SU-DHL-6 (cell line): ENCODE results near the gene IRF1.

ENCODE experiments used
- EZH2phosphoT487 ChIP-seq: fragments of 200-600 bp; sonication (generic), shearing (Covaris generic); conservative IDR thresholded peaks from 2 replicates; pipeline ENCODE4 v1.6.1; 2018; ENCODE audit warnings: mild to moderate bottlenecking, antibody characterized with exemption, low read length, moderate library complexity, mixed read lengths
- TF ChIP-seq, protein P1 (sequence below): fragments of 200-600 bp; sonication (generic); IDR thresholded peaks from one replicate; pipeline ENCODE4 v1.5.1; 2017; ENCODE audit warnings: antibody characterized with exemption, mild to moderate bottlenecking, low read length, moderate library complexity; ENCODE audit not compliant: insufficient read depth, poor library complexity, severe bottlenecking

DNA sequence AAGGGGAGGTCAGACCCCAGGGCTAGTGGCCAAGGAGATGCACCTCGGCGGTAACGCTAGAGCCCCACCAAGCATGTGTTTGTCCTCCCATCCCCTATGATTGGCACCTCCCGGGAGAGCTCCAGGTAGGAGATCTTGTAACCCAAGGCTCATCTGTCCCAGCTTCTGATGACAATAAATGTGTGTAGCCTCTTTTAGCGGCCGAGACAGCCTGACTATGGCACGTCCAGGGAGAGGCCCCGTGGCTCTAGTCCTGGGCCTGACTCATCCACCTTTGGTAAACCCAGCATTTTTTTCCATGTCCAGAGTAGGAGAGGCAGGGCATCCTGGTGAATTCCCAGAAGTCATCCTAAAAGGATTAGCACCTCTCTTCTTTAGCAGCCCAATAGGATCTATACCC lies 39.2 kb downstream of the IRF1 start:
- TF ChIP-seq, protein P1, sequence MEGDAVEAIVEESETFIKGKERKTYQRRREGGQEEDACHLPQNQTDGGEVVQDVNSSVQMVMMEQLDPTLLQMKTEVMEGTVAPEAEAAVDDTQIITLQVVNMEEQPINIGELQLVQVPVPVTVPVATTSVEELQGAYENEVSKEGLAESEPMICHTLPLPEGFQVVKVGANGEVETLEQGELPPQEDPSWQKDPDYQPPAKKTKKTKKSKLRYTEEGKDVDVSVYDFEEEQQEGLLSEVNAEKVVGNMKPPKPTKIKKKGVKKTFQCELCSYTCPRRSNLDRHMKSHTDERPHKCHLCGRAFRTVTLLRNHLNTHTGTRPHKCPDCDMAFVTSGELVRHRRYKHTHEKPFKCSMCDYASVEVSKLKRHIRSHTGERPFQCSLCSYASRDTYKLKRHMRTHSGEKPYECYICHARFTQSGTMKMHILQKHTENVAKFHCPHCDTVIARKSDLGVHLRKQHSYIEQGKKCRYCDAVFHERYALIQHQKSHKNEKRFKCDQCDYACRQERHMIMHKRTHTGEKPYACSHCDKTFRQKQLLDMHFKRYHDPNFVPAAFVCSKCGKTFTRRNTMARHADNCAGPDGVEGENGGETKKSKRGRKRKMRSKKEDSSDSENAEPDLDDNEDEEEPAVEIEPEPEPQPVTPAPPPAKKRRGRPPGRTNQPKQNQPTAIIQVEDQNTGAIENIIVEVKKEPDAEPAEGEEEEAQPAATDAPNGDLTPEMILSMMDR: no peak
- no peak for TF ChIP-seq EZH2phosphoT487
